GM12873 (cell line): Measurements from ENCODE around the gene ZNF618.

Source experiments
- TF ChIP-seq, protein P1 (sequence below): IDR thresholded peaks from 2 replicates; pipeline ENCODE4 v1.5.1; 2012; ENCODE audit warnings: low read depth, mild to moderate bottlenecking, moderate library complexity, low read length, control low read depth; ENCODE audit not compliant: insufficient read depth; ENCODE audit errors: missing control alignments

Gene ZNF618

DNA sequence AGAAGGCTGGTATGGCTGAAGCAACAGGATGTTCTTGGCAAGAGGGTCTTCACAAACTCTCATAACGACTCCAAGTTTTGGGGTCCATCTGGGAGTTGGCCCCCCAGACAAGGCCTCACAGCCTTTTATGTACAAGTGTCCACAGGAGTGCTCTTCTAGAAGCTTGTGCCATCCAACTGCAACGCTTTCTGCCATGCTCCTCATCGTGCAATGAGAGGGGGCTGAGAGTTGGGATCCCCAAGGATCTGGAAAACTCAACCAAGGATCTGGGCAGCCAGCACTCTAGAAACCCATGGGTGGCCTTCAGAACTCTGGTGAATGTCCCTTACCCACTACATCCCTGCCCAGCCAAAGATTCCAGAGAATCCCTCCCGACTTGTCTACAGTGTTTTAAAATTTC lies 210.5 kb downstream of the ZNF618 start:
- TF ChIP-seq, protein P1, sequence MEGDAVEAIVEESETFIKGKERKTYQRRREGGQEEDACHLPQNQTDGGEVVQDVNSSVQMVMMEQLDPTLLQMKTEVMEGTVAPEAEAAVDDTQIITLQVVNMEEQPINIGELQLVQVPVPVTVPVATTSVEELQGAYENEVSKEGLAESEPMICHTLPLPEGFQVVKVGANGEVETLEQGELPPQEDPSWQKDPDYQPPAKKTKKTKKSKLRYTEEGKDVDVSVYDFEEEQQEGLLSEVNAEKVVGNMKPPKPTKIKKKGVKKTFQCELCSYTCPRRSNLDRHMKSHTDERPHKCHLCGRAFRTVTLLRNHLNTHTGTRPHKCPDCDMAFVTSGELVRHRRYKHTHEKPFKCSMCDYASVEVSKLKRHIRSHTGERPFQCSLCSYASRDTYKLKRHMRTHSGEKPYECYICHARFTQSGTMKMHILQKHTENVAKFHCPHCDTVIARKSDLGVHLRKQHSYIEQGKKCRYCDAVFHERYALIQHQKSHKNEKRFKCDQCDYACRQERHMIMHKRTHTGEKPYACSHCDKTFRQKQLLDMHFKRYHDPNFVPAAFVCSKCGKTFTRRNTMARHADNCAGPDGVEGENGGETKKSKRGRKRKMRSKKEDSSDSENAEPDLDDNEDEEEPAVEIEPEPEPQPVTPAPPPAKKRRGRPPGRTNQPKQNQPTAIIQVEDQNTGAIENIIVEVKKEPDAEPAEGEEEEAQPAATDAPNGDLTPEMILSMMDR = no peak

DNA sequence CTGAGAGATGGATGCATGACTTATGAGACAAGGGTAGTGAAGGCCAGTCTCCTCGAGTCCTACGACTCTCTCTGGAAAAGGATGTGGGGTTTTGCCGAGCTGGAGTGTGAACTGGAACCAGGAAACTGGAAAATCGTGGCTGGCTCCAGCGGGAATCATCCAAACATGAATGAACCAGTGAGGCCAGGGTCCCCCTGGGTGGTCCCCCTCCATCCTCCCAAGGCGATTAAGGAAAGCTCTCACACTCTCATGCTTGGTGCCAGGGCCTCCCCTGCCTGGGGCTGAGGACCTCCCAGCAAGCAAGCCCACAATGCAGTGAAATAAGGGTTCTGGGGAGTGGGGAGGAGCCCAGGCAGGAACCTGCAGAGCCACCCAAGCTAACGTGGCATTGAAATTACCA lies 211.6 kb downstream of the ZNF618 start:
- TF ChIP-seq, protein P1 = no peak

DNA sequence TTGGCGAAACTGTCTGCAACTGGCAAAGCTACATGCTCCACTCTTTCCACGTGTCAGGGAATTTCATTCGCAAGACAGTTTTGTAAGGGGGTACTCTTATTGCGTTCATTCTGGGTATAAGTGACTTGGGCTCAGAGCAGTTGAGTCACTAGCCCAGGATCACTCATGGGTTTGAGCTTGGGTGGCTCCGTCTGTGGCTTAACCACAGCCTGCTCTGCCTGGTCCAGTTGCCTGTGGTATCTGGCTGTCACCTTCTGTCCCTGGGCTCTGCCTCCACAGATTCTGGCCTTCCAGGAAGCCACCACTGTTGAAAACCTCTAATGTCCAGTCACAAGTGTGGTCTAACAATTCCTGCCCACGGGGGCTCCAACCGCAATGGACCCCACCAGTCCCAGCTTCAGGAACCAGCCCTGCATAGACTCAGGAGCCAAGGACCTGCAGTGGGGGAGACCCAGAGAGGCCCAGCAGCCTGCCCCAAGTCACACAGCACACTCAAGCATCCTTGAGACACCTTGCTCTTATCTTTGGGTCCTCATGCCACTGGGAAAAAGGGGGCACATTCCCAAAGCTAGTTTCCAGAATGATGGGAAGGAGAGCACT lies 212.6 kb downstream of the ZNF618 start:
- TF ChIP-seq, protein P1 = no peak

DNA sequence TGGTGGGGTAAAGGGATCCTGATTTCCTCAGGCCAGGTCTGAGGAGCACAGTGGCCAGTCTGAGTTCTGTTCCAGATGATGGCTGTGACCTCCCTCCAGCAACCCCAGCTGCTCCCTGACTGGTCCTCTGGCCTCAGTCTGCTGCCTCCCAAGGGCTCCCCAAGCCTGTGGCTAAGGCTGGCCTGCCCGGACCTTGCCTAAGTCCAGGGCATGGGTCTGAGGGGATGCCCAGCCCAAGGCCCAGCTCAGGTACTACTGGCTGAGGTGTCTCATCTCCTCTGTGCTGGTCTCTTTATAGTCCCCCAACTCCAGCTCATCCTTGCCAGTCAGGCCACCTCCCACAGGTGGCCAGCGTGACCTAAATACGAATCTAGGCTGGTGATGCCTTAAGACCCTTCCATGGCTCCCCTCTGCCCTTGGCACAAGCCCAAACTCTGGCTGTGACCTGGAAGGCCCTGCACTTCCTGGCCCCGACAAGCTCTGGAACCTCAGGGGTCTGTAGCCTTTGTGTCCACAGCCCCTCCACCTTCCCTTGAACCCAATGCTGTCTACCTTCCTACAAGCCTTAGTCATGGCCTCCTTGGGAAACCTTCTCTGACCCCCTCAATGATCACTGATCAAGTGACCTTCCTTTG lies 213.2 kb downstream of the ZNF618 start:
- TF ChIP-seq, protein P1 = no peak

DNA sequence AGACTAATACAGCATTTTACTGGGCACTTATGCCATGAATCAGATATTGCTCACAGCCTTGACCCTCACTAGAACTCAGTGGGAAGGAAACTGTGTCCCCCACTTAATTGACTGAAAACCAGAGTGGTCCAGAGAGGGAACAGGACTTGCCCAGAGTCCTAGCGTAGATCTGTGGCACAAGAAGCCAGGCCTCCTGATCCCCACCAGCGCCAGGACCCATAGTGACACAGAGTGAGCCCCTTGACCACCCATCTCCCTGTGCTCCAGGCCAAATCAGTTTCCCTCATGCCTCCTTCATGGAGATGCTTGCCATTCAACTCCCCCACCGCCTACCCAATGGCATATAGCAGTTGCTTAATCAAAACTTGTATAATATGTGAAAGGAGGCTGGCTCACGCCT lies 214.7 kb downstream of the ZNF618 start:
- TF ChIP-seq, protein P1 = no peak

DNA sequence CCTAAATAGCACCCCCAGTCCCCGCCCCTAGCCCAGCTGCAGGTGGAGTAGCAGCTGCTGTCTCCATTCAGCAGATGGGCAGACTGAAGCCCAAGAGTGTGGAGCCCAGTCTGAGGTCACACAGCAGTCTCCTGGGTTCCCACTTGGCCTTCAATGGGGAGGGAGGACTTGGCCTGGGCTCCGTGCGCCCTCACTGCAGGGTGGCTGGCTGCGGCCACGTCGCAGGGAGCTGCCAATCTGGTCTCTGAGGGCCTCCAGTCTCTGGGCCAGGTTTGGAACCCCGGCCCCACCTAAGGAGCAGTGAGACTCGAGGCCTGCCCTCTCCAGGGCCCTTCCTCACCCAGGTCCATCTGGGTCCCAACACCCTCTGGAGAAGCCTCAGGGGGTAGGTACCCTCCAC lies 215.6 kb downstream of the ZNF618 start:
- TF ChIP-seq, protein P1 = no peak

DNA sequence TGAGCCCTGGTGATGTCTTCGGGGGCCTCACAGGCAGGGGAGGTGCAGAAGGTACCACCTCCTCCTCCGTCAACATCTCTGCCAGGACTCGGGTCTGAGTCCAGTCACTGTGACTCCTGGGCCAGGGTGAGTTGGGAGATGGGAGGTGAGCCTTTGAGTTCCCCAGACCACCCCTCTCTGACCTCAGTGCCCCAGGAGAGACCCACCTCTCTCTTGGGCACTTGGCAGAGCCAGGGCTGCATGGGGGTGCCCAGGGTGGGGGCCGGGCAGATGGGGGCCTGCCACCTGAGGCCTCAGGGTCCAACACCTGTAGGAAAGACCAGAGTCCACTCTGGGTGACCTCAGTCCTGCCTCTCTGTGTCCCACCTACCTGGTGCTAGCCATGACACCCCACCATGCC lies 216.2 kb downstream of the ZNF618 start:
- TF ChIP-seq, protein P1 = no peak
